ENCODE data around the gene NFKBIA. TPM values are rescaled to one million over a fixed set of nuclear protein-coding genes. Genes with fewer than 3 reads are reported as not detected.
A peak's percentile ranks its signal among the peaks of the same experiment; 100 is the strongest.
"Not testable (repeated sequence)": the region's sequence is repeated elsewhere in the genome, so short reads cannot be mapped to it uniquely, and the experiment has no call there.

The NFKBIA gene
- total RNA-seq, 1 donor from 2014 or later = 170 TPM

GRCh38 chr14:35391388-35391710, 13.2 kb downstream of the NFKBIA start:
- DNase-seq (ENCODE audit: low spot score) = no peak

GRCh38 chr14:35390577-35391387, 13.8 kb downstream of the NFKBIA start:
- DNase-seq (ENCODE audit: low spot score) = no peak

- DNase-seq (ENCODE audit: low spot score) = no peak
Observed at GRCh38 chr14:35389315-35389667, 15.3 kb downstream of the NFKBIA start.

- no peak for DNase-seq (ENCODE audit: low spot score)
Observed at GRCh38 chr14:35388656-35389314, 15.8 kb downstream of the NFKBIA start.

GRCh38 chr14:35387713-35388579, 16.6 kb downstream of the NFKBIA start:
- DNase-seq (ENCODE audit: low spot score) = no peak

- DNase-seq (ENCODE audit: low spot score) = no peak
Observed at GRCh38 chr14:35387219-35387618, 17.3 kb downstream of the NFKBIA start.

DNA sequence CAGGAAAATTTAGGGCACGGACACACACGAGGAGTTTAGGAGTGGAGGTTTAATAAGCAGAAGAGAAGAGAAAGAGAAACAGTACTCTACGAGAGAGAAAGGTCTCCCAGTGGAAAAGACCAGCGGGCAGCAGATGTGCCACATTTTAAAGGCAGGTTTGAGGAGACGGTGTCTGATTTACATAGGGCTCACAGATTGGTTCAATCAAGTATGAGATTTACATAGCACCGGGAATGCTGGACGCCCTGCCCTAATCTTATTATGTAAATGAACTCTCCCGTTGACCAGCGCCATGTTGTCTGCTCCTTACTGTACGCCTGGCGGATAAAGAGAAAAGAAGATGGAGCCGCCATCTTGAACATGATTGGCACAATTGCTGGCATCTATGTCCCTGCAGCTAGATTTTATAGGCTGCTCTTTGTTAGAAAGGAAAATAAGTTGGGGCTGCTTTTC, 17.9 kb downstream of the NFKBIA start:
- no peak for DNase-seq (ENCODE audit: low spot score)

DNA sequence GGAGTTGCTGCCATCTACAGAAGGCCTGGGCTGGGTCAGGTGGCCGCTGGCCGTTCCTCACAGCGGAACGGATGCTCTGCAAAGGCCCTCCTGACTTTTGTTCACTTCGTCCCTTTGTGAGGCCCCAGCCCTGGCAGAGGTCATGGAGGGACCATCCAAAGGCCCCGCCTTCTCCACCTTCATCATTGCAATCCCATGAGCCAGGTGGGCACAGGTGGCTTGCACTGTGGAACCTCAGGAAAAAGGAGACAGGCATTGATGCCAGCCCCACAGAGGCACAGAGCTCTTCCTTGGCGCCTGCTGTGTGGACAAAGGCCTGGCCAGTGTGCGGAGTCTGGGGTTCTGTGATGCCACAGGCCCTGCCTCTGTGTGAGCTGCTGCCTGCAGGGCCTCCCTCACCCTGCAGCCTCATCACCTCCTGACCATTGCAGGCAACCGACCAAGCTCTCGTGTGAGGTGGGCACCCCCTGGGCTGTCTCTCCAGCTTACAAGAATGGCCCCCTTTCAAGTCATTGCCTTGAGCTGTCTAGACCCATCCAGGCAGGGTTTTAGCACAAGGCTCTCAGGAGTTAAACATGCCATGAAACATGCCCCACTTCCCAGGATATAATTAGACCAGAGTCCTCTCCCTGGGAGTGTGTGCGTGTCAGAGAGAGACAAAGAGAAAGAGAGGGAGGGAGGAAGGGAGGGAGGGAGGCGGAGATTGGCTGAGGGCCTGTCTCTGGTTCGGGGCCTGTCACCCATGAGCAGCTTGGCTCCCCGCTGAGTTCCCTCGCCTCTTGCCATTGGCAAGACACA, 19.3 kb downstream of the NFKBIA start:
- DNase-seq (ENCODE audit: low spot score) = peak; percentile 93

- DNase-seq (ENCODE audit: low spot score) = peak; percentile 97
Observed at GRCh38 chr14:35384455-35385041, 20.0 kb downstream of the NFKBIA start.

- no peak for DNase-seq (ENCODE audit: low spot score)
Observed at GRCh38 chr14:35383569-35384454, 20.7 kb downstream of the NFKBIA start.

DNA sequence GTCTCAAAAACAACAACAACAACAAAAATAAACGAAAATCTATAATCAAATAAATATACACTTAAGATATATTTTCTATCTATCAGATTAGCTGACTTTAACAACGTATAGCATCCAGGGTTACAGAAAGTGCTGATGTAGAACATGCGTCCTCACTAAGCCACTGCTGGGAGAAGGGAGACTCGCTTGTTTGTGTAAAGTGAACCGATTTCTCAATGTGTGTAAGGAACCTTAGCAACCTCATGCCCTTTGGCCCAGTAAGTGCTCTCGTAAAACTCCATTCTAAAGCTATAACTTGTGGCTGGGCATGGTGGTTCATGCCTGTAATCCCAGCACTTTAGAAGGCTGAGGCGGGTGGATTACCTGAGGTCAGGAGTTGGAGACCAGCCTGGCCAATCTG, 23.8 kb downstream of the NFKBIA start:
- peak; percentile 51 for DNase-seq (ENCODE audit: low spot score)

DNA sequence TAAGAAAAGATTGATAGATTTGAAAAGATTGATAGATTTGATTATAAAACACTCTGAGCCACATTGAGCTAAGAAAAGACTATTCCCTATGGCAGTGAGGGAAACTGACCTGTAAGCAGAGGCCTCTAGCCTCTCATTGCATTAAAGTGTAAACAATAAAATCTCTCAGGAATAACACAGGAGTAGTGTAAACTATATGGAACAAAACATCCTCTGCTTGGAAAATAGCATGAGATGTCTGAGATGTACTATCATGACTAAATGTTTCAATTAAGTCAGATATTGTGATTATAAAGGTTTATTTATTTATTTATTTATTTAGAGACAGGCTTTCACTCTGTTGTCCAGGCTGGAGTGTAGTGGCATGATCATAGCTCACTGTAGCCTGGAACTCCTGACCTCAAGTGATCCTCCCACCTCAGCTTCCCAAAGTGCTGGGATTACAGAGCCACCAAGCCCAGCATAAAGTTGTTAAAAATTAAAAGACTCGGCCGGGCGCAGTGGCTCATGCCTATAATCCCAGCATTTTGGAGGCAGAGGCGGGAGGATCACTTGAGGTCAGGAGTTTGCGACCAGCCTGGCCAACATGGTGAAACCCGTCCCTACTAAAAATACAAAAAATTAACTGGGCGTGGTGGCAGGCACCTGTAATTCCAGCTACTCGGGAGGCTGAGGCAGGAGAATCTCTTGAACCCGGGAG, 25.2 kb downstream of the NFKBIA start:
- not testable (repeated sequence) for DNase-seq (ENCODE audit: low spot score)

- DNase-seq (ENCODE audit: low spot score) = no peak
Observed at GRCh38 chr14:35378425-35379233, 25.9 kb downstream of the NFKBIA start.

GRCh38 chr14:35375558-35376025, 29.0 kb downstream of the NFKBIA start:
- no peak for DNase-seq (ENCODE audit: low spot score)

DNA sequence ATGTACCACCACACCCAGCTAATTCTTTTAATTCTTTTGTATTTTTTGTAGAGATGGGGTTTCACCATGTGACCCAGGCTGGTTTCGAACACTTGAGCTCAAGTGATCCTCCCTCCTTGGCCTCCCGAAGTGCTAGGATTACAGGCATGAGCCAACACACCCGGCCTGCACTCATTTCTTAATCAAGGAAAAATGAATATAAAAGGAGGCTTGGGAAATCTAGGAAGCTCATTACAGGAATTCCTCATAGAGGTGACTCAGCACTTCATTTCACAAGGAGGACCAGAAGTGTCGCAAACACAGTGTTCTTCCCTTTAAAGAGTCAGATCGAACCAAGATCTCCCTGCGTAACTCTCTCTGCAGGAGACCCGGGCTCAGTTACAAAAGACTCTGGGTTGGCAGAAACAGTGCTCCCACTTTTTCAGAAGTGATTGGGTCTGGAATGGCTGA, 30.3 kb downstream of the NFKBIA start:
- DNase-seq (ENCODE audit: low spot score) = peak; percentile 54

DNA sequence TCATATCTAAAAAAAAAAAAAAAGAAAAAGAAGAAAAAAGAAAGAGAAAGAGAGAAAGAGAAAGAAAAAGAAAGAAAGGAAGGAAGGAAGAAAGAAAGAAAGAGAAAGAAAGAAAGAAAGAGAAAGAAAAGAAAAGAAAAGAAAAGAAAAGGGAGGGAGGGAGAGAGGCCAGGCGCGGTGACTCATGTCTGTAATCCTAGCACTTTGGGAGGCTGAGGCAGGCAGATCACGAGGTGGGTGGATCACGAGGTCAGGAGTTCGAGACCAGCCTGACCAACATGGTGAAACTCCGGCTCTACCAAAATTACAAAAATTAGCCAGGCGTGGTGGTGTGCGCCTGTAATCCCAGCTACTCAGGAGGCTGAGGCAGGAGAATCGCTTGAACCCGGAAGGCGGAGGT, 31.3 kb downstream of the NFKBIA start:
- not testable (repeated sequence) for DNase-seq (ENCODE audit: low spot score)

- DNase-seq (ENCODE audit: low spot score) = no peak
Observed at GRCh38 chr14:35370969-35371368, 33.6 kb downstream of the NFKBIA start.

- no peak for DNase-seq (ENCODE audit: low spot score)
Observed at GRCh38 chr14:35369701-35370191, 34.8 kb downstream of the NFKBIA start.

Data from umbilical cord (tissue), 2 donors.